GM19043 (cell line): ENCODE results near the gene NBR1.
"Not testable (repeated sequence)": the region's sequence is repeated elsewhere in the genome, so short reads cannot be mapped to it uniquely, and the experiment has no call there.

Source experiments
- ATAC-seq: cut with Tn5 transposase; IDR thresholded peaks from one replicate; pipeline ENCODE4 v1.9.1; 2021; ENCODE audit warnings: low read depth; ENCODE audit not compliant: unreplicated experiment

Gene NBR1

GRCh38 chr17:43239597-43239996 is 68.6 kb downstream of the NBR1 start:
- not testable (repeated sequence) for ATAC-seq

- not testable (repeated sequence) for ATAC-seq
Measured at GRCh38 chr17:43240596-43241352, 69.8 kb downstream of the NBR1 start.

GRCh38 chr17:43246456-43246855 is 75.4 kb downstream of the NBR1 start:
- not testable (repeated sequence) for ATAC-seq
